Choroid plexus epithelial cell (primary cell): ENCODE data around the gene NAPSA.

Source experiments
- DNase-seq: peaks from one replicate; pipeline ENCODE4 v3.0.0-alpha.2; 2010; ENCODE audit warnings: low read depth
- H3K4me3 ChIP-seq: 2 replicates; pipeline ENCODE4 v1.5.1; 2011; ENCODE audit warnings: low read depth, mild to moderate bottlenecking, control low read depth, low read length, moderate library complexity
- CTCF ChIP-seq: conservative IDR thresholded peaks from 2 replicates; pipeline ENCODE4 v1.5.1; 2011; ENCODE audit warnings: low read depth, mild to moderate bottlenecking, control low read depth, inconsistent platforms, low read length, moderate library complexity

The NAPSA gene

GRCh38 chr19:50322931-50323781, 42.3 kb downstream of the NAPSA start:
- no peak for DNase-seq
- H3K4me3 ChIP-seq: no peak overlapping the region

GRCh38 chr19:50322234-50322633, 43.2 kb downstream of the NAPSA start:
- DNase-seq: no peak
- no peak for TF ChIP-seq CTCF
- no peak overlapping the region for H3K4me3 ChIP-seq

More at GRCh38 chr19:50322931-50323781, 42.3 kb downstream of the NAPSA start:
- TF ChIP-seq CTCF: no peak

- no peak overlapping the region for H3K4me3 ChIP-seq
- no peak for TF ChIP-seq CTCF
These were observed 43.6 kb downstream of the NAPSA start for GRCh38 chr19:50321831-50322230.

GRCh38 chr19:50320596-50320995, 44.8 kb downstream of the NAPSA start:
- TF ChIP-seq CTCF: no peak
- no peak for DNase-seq
- no peak overlapping the region for H3K4me3 ChIP-seq

More at GRCh38 chr19:50321831-50322230, 43.6 kb downstream of the NAPSA start:
- no peak for DNase-seq

- DNase-seq: no peak
- no peak for TF ChIP-seq CTCF
- H3K4me3 ChIP-seq: no peak overlapping the region
These were observed 45.4 kb downstream of the NAPSA start for GRCh38 chr19:50320051-50320450.

- no peak for TF ChIP-seq CTCF
- no peak for DNase-seq
- no peak overlapping the region for H3K4me3 ChIP-seq
These were observed 46.3 kb downstream of the NAPSA start for GRCh38 chr19:50319156-50319555.

GRCh38 chr19:50318438-50318837, 47.0 kb downstream of the NAPSA start:
- no peak for TF ChIP-seq CTCF
- no peak for DNase-seq

More at GRCh38 chr19:50318438-50318837, 47.0 kb downstream of the NAPSA start:
- no peak overlapping the region for H3K4me3 ChIP-seq
